K562 (cell line): ENCODE data around the gene TRPC4AP. TPM values are rescaled to one million over a fixed set of nuclear protein-coding genes. Genes with fewer than 3 reads are reported as not detected.
A peak's percentile ranks its signal among the peaks of the same experiment; 100 is the strongest.

Experiments
- ATAC-seq: fragments of 200-7000 bp; cut with Tn5 transposase; 3 replicates; pipeline ENCODE4 v1.9.1; 2020; ENCODE audit warnings: moderate library complexity
- BruUV-seq: library from RNA; stranded (reverse); fragments of 400-500 nt; replicated peaks from 2 replicates; lab custom pipeline; 2021; lab: Mats Ljungman, UMichigan
- CTCF ChIA-PET: fragments of 300-600 bp; formaldehyde crosslinking; extraction: SDS; loops from one replicate; lab custom pipeline; 2021; ENCODE audit warnings: low intra/inter-chr PET ratio; lab: Yijun Ruan, JAX
- POLR2A ChIA-PET: fragments of 300-600, 350-650 bp; sonication (Branson Sonifier 250); formaldehyde crosslinking; extraction: SDS; loops from one replicate; lab custom pipeline; 2021; ENCODE audit warnings: antibody characterized with exemption, inconsistent platforms; lab: Yijun Ruan, JAX
- DNase-seq, 4 experiments: peaks; one replicate each; pipeline versions ENCODE4 v3.0.0 to v3.0.0-alpha.2; 2011 to 2018; ENCODE audit warnings: low spot score in 3 of 4, mixed read lengths in 3 of 4; ENCODE audit errors: extremely low read depth in 1 of 4
- FAIRE-seq: peaks from 2 replicates; lab custom pipeline; 2011; peaks lifted over from hg19 to GRCh38; lab: Jason Lieb, UNC
- H2AFZ ChIP-seq: 2 replicates; pipeline ENCODE4 v1.6.0; 2011; ENCODE audit warnings: low read depth, low read length, control low read depth, inconsistent platforms
- H3K27ac ChIP-seq: fragments of 200-600 bp; 3 replicates; pipeline ENCODE4 v1.8.0; 2011; ENCODE audit warnings: low read depth, mild to moderate bottlenecking, control low read depth, inconsistent platforms, low read length, moderate library complexity, mixed read lengths; ENCODE audit errors: extremely low read depth
- H3K27me3 ChIP-seq, 2 experiments: fragments of 300-600 bp in 1 of 2; 2 replicates in 1 of 2; 3 replicates in 1 of 2; pipeline versions ENCODE4 v1.6.0 to v1.8.0; 2011; ENCODE audit warnings: inconsistent platforms in 2 of 2, low read length in 2 of 2, mild to moderate bottlenecking in 1 of 2, mixed read lengths in 1 of 2, moderate library complexity in 1 of 2; ENCODE audit not compliant: control insufficient read depth in 2 of 2, insufficient read depth in 2 of 2
- H3K36me3 ChIP-seq: fragments of 300-600 bp; 3 replicates; pipeline ENCODE4 v1.8.0; 2011; ENCODE audit warnings: mild to moderate bottlenecking, low read length, inconsistent platforms; ENCODE audit not compliant: control insufficient read depth, insufficient read depth
- H3K4me1 ChIP-seq, 2 experiments: fragments of 200-600 bp in 1 of 2; replicated peaks in 1 of 2; 2 replicates in 1 of 2; 3 replicates in 1 of 2; pipeline versions ENCODE4 v1.5.1 to v1.8.0; 2011; ENCODE audit warnings: inconsistent platforms in 2 of 2, low read length in 2 of 2, mild to moderate bottlenecking in 1 of 2, mixed read lengths in 1 of 2, moderate library complexity in 1 of 2; ENCODE audit not compliant: control insufficient read depth in 2 of 2, insufficient read depth in 2 of 2
- H3K4me2 ChIP-seq: 2 replicates; pipeline ENCODE4 v1.6.1; 2011; ENCODE audit warnings: low read length, control low read depth, inconsistent platforms, mixed read lengths; ENCODE audit not compliant: insufficient read depth
- H3K4me3 ChIP-seq: fragments of 200-600 bp; sonication (generic), shearing (Covaris generic); 2 replicates; pipeline ENCODE4 v1.5.1; 2016; ENCODE audit warnings: control low read depth, inconsistent platforms
- H3K79me2 ChIP-seq: fragments of 200-600 bp; 3 replicates; pipeline ENCODE4 v1.8.0; 2011; ENCODE audit warnings: low read length, inconsistent platforms; ENCODE audit not compliant: control insufficient read depth, insufficient read depth
- H3K9ac ChIP-seq, 2 experiments: 2 replicates each; pipeline versions ENCODE4 v1.6.0 to v1.6.1; 2011; ENCODE audit warnings: low read depth in 2 of 2, low read length in 2 of 2, control low read depth in 1 of 2, inconsistent platforms in 1 of 2, mild to moderate bottlenecking in 1 of 2, mixed read lengths in 1 of 2; ENCODE audit not compliant: insufficient read depth in 1 of 2
- H3K9me1 ChIP-seq: one replicate; pipeline ENCODE4 v1.6.0; 2011; ENCODE audit warnings: inconsistent platforms, mild to moderate bottlenecking, low read length, moderate library complexity; ENCODE audit not compliant: control insufficient read depth, insufficient read depth
- H3K9me3 ChIP-seq: replicated peaks from 2 replicates; pipeline ENCODE4 v1.5.1; 2011; ENCODE audit warnings: low read depth, low read length, inconsistent platforms; ENCODE audit not compliant: control insufficient read depth, insufficient read depth
- H4K20me1 ChIP-seq: replicated peaks from 2 replicates; pipeline ENCODE4 v1.6.1; 2011; ENCODE audit warnings: low read length, inconsistent platforms, mixed read lengths; ENCODE audit not compliant: control insufficient read depth, insufficient read depth
- CUX1 ChIP-seq: fragments of 200-800 bp; sonication (Bioruptor generic); IDR thresholded peaks from 2 replicates; pipeline ENCODE4 v1.6.1; 2016; ENCODE audit warnings: missing genetic modification characterization, missing compliant biosample characterization
- EGR1 ChIP-seq: fragments of 450-650 bp; conservative IDR thresholded peaks from 2 replicates; pipeline ENCODE4 v1.6.1; 2017; ENCODE audit warnings: mild to moderate bottlenecking
- FOS ChIP-seq: IDR thresholded peaks from 3 replicates; pipeline ENCODE4 v1.6.1; 2011; ENCODE audit not compliant: insufficient read length; ENCODE audit errors: extremely low read depth
- HMG20A ChIP-seq: fragments of 450-650 bp; formaldehyde crosslinking; conservative IDR thresholded peaks from 2 replicates; pipeline ENCODE4 v1.4.0; 2020; ENCODE audit warnings: mild to moderate bottlenecking, mixed read lengths
- KLF6 ChIP-seq: fragments of 250-450 bp; sonication (Bioruptor Pico); IDR thresholded peaks from 2 replicates; pipeline ENCODE4 v1.4.0; 2020; ENCODE audit warnings: mild to moderate bottlenecking, moderate library complexity, borderline replicate concordance
- NELFE ChIP-seq: IDR thresholded peaks from 2 replicates; pipeline ENCODE4 v1.6.1; 2011; ENCODE audit warnings: mild to moderate bottlenecking; ENCODE audit not compliant: insufficient read depth, insufficient read length
- POLR2G ChIP-seq: fragments of 200-400 bp; formaldehyde crosslinking; IDR thresholded peaks from 2 replicates; pipeline ENCODE4 v1.6.1; 2017; ENCODE audit warnings: low read depth, mild to moderate bottlenecking, antibody characterized with exemption, low read length, moderate library complexity
- RBM22 ChIP-seq: fragments of 200-400 bp; formaldehyde crosslinking; IDR thresholded peaks from 2 replicates; pipeline ENCODE4 v1.6.1; 2018; ENCODE audit warnings: low read length, low read depth; ENCODE audit not compliant: poor library complexity, severe bottlenecking
- RFX5 ChIP-seq: IDR thresholded peaks from 2 replicates; pipeline ENCODE4 v1.6.1; 2011; ENCODE audit warnings: low read depth, mild to moderate bottlenecking, improper control_type of control experiment, low read length
- ZBTB26 ChIP-seq: fragments of 450-650 bp; formaldehyde crosslinking; IDR thresholded peaks from 2 replicates; pipeline ENCODE4 v1.4.0; 2022; ENCODE audit warnings: missing genetic modification characterization
- ZNF444 ChIP-seq: fragments of 250-450 bp; sonication (Bioruptor Pico); IDR thresholded peaks from 2 replicates; pipeline ENCODE4 v1.4.0; 2020; ENCODE audit warnings: mild to moderate bottlenecking, moderate library complexity
- ZNF561 ChIP-seq: fragments of 450-650 bp; formaldehyde crosslinking; conservative IDR thresholded peaks from 2 replicates; pipeline ENCODE4 v1.4.0; 2020; ENCODE audit warnings: mild to moderate bottlenecking, moderate library complexity
- WGBS: fragments of 100-300 bp; shearing (Covaris generic); methylation state at CpG from one replicate; pipeline ENCODE4 v1.1.6; 2016; ENCODE audit warnings: low coverage, mixed read lengths; ENCODE audit not compliant: insufficient coverage; ENCODE audit errors: missing lambda C conversion rate; 5-methylcytosine and 5-hydroxymethylcytosine counted together
- in situ Hi-C: fragments of 300-500 bp; cut with MboI; formaldehyde crosslinking; loops from 4 replicates; pipeline ENCODE4 v1.15.0; 2018; ENCODE audit warnings: inconsistent platforms, mixed read lengths
- intact Hi-C: fragments of 100-400 bp; cut with micrococcal nuclease; formaldehyde crosslinking; loops from 2 replicates; pipeline ENCODE4 v1.14.2; 2022
- polyA plus RNA-seq, 8 experiments: library from polyadenylated mRNA; depleted of rRNA in 4 of 8; stranded (reverse) in 5 of 8; unstranded in 3 of 8; fragments of >200 nt; fragmentation: Nextera tagmentation in 2 of 8; fragmentation: Illumina TruSeq in 1 of 8; extraction: Ambion mirVana in 2 of 8; extraction: Trizol in 1 of 8; gene quantifications; 2 replicates each; pipeline versions ENCODE4 v1.2.1 to v1.2.3, GENCODE V29; 2011 to 2014; ENCODE audit warnings: inconsistent platforms in 1 of 8, missing spikeins in 1 of 8
- total RNA-seq, 7 experiments: library from RNA; depleted of rRNA in 6 of 7; stranded (reverse); fragments of >200 nt in 6 of 7; fragmentation: Illumina TruSeq in 2 of 7; extraction: Trizol in 2 of 7; gene quantifications; 2 replicates each; pipeline versions ENCODE4 v1.2.1 to v1.2.3, GENCODE V29; 2011 to 2021; ENCODE audit warnings: low replicate concordance in 1 of 7
- TF ChIP-seq, protein P1 (sequence below): IDR thresholded peaks from 2 replicates; pipeline ENCODE4 v1.6.1; 2011; ENCODE audit warnings: borderline replicate concordance, low read depth, mild to moderate bottlenecking, moderate library complexity, low read length; ENCODE audit not compliant: insufficient read depth, poor library complexity, severe bottlenecking

The TRPC4AP gene
- total and polyA plus RNA-seq, 9 of the 15 experiments (the other 6 are each of a cell fraction or from before 2014, with no cell fraction given): 2.3 to 70.3 (median 33.3) TPM

GRCh38 chr20:34998331-34998950, 94.2 kb downstream of the TRPC4AP start:
- peaks cover 76% of the 10 kb centered on the region; the same call in 2 of the 3 replicates for H3K36me3 ChIP-seq
- DNase-seq (no peak), FAIRE-seq (no peak), ATAC-seq (no peak)
- peaks cover 0 to 23% of the 10 kb centered on the region in 2 experiments; a peak in 2 of 5 replicates for H3K4me1 ChIP-seq
- no peaks in the 10 kb centered on the region for H3K79me2 ChIP-seq
- H3K27ac ChIP-seq: no peak overlapping the region
- ChIA-PET POLR2A (interaction anchor here (0.6 to 1.2 kb wide), 8 partner anchors 9 to 122 kb away, joined by 3 to 4 read pairs (median 3); partner anchors contain the start of gene ACSS2), CTCF (no interaction called here)
- H3K4me2 ChIP-seq: no peak overlapping the region
- in situ Hi-C loops: no loop called here
- intact Hi-C loops: no loop called here
- H2AFZ ChIP-seq: no peak overlapping the region
- H3K9ac ChIP-seq: peak overlapping the region in 1 of 2 experiments; percentile 35; a peak in 2 of 4 replicates
- 91% methylated on average over 17 of the region's 28 CpGs for WGBS
- H3K27me3 ChIP-seq: no peaks in the 10 kb centered on the region
- no TSS peak for BruUV-seq
- H4K20me1 ChIP-seq: no peaks in the 10 kb centered on the region
- TF ChIP-seq EGR1 (no peak), ZNF561 (CRISPR knock-in tag) (no peak), RBM22 (peak; percentile 19), RFX5 (no peak), POLR2G (peak; percentile 65), ZNF444 (CRISPR knock-in tag) (no peak), CUX1 (CRISPR knock-in tag) (no peak), KLF6 (CRISPR knock-in tag) (no peak), FOS (no peak), NELFE (no peak), ZBTB26 (no peak), HMG20A (no peak)
- TF ChIP-seq, protein P1, sequence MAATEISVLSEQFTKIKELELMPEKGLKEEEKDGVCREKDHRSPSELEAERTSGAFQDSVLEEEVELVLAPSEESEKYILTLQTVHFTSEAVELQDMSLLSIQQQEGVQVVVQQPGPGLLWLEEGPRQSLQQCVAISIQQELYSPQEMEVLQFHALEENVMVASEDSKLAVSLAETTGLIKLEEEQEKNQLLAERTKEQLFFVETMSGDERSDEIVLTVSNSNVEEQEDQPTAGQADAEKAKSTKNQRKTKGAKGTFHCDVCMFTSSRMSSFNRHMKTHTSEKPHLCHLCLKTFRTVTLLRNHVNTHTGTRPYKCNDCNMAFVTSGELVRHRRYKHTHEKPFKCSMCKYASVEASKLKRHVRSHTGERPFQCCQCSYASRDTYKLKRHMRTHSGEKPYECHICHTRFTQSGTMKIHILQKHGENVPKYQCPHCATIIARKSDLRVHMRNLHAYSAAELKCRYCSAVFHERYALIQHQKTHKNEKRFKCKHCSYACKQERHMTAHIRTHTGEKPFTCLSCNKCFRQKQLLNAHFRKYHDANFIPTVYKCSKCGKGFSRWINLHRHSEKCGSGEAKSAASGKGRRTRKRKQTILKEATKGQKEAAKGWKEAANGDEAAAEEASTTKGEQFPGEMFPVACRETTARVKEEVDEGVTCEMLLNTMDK: no peak
- H3K4me3 ChIP-seq: no peak overlapping the region
- no peaks in the 10 kb centered on the region for H3K9me1 ChIP-seq
- H3K9me3 ChIP-seq: no peaks in the 10 kb centered on the region
